Loucy (cell line): ENCODE results near the gene HES5.

ENCODE experiments used
- EZH2phosphoT487 ChIP-seq: fragments of 200-600 bp; IDR thresholded peaks from 2 replicates; pipeline ENCODE4 v1.6.1; 2018; ENCODE audit warnings: antibody characterized with exemption, mild to moderate bottlenecking, moderate library complexity, borderline replicate concordance
- TF ChIP-seq, protein P1 (sequence below): fragments of 200-600 bp; sonication (generic); conservative IDR thresholded peaks from 2 replicates; pipeline ENCODE4 v1.5.1; 2014; ENCODE audit warnings: mild to moderate bottlenecking, antibody characterized with exemption, low read length

DNA sequence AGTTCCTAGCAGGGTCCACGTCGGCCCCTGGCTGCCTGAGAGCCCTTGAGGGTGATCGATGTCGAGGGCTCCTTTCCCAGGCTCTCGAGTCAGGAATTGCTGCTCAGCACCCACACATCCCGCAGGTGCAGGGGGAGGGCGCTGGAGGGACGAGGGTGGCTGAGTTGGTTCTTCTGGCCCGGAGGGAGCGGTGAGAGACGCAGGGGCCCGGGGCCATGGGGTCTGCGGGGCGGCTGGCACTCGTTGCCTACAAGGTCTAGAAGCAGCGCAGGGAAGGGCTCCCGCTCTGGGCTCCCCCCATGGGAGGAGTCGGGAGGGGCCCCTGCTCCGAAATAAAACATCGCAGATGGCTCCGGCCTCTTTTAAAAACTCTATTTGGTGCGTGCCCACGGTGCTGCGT is 21.9 kb downstream of the HES5 start:
- TF ChIP-seq, protein P1, sequence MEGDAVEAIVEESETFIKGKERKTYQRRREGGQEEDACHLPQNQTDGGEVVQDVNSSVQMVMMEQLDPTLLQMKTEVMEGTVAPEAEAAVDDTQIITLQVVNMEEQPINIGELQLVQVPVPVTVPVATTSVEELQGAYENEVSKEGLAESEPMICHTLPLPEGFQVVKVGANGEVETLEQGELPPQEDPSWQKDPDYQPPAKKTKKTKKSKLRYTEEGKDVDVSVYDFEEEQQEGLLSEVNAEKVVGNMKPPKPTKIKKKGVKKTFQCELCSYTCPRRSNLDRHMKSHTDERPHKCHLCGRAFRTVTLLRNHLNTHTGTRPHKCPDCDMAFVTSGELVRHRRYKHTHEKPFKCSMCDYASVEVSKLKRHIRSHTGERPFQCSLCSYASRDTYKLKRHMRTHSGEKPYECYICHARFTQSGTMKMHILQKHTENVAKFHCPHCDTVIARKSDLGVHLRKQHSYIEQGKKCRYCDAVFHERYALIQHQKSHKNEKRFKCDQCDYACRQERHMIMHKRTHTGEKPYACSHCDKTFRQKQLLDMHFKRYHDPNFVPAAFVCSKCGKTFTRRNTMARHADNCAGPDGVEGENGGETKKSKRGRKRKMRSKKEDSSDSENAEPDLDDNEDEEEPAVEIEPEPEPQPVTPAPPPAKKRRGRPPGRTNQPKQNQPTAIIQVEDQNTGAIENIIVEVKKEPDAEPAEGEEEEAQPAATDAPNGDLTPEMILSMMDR: no peak
- TF ChIP-seq EZH2phosphoT487: no peak
